Stomach (tissue), 9 donors: ENCODE results near the gene DNAI1. TPM values are rescaled to one million over a fixed set of nuclear protein-coding genes. Genes with fewer than 3 reads are reported as not detected.

Experiments
- DNase-seq, 2 donors: peaks; one replicate each; pipeline versions ENCODE4 v3.0.0 to v3.0.0-alpha.2; 2013 to 2019
- H3K27ac ChIP-seq, 5 donors: fragments of 200-600 bp in 4 of 5; sonication (generic) in 4 of 5; one replicate each; pipeline ENCODE4 v1.5.1; 2013 to 2019; ENCODE audit warnings: mild to moderate bottlenecking in 1 of 5, moderate library complexity in 1 of 5
- H3K27me3 ChIP-seq, 3 donors: fragments of 200-600 bp; sonication (generic); one replicate each; pipeline ENCODE4 v1.5.1; 2017 to 2019; ENCODE audit warnings: mixed run types in 1 of 3
- H3K36me3 ChIP-seq, 4 donors: fragments of 200-600 bp; sonication (generic); 1 replicate in 3 of 4; 2 replicates in 1 of 4; pipeline ENCODE4 v1.5.1; 2016 to 2019
- H3K4me1 ChIP-seq, 4 donors: fragments of 200-600 bp; sonication (generic); one replicate each; pipeline ENCODE4 v1.5.1; 2016 to 2019
- H3K4me3 ChIP-seq, 4 donors: fragments of 200-600 bp; sonication (generic) in 3 of 4; one replicate each; pipeline ENCODE4 v1.5.1; 2016 to 2019; ENCODE audit warnings: mild to moderate bottlenecking in 1 of 4
- H3K9me3 ChIP-seq, 4 donors: fragments of 200-600 bp; sonication (generic); one replicate each; pipeline ENCODE4 v1.5.1; 2016 to 2019
- EP300 ChIP-seq: sonication (generic); formaldehyde crosslinking; IDR thresholded peaks from one replicate; pipeline ENCODE4 v1.6.1; 2017; ENCODE audit warnings: antibody characterized with exemption
- POLR2A ChIP-seq, 4 donors: fragments of 450-650 bp; IDR thresholded peaks; one replicate each; pipeline ENCODE4 v1.6.1; 2016; ENCODE audit warnings: antibody characterized with exemption in 4 of 4, control low read depth in 2 of 4, mild to moderate bottlenecking in 1 of 4, moderate library complexity in 1 of 4
- POLR2AphosphoS5 ChIP-seq, 3 donors: sonication (generic); formaldehyde crosslinking; IDR thresholded peaks; one replicate each; pipeline ENCODE4 v1.6.1; 2016; ENCODE audit warnings: antibody characterized with exemption in 3 of 3
- WGBS, 5 donors: extraction: QIAGEN DNeasy Blood & Tissue Kit in 3 of 5; methylation state at CpG; one replicate each; pipeline versions ENCODE4 v1.1.5 to v1.1.7; 2013 to 2018; 5-methylcytosine and 5-hydroxymethylcytosine counted together
- intact Hi-C: fragments of 100-400 bp; cut with DNase I; formaldehyde crosslinking; loops from one replicate; pipeline ENCODE4 v1.15.1; 2023; ENCODE audit warnings: low total_unique reads
- polyA plus RNA-seq, 3 donors: library from polyadenylated mRNA; stranded (reverse); fragments of 200-250 nt; gene quantifications; one replicate each; pipeline ENCODE4 v1.2.3, GENCODE V29; 2013
- total RNA-seq, 5 donors: library from RNA; depleted of rRNA; stranded (reverse); fragments of >200 nt; gene quantifications; one replicate each; pipeline versions ENCODE4 v1.1.0 to v1.2.3, GENCODE V29; 2014 to 2016
- TF ChIP-seq, protein P1 (sequence below), 7 experiments: fragments of 450-650 bp in 4 of 7; fragments of 200-600 bp in 3 of 7; sonication (generic) in 3 of 7; IDR thresholded peaks; one replicate each; pipeline ENCODE4 v1.5.1; 2016 to 2019; ENCODE audit warnings: antibody characterized with exemption in 7 of 7, control low read depth in 2 of 7, mild to moderate bottlenecking in 1 of 7
- donor health status: healthy with polysubstance abuse.
- donor health status: Bipolar disorder and iron deficiency.
- donor health status: healthy.

The DNAI1 gene
- total and polyA plus RNA-seq, 8 donors = 0.31 to 1.0 TPM; not detected in 6

DNA sequence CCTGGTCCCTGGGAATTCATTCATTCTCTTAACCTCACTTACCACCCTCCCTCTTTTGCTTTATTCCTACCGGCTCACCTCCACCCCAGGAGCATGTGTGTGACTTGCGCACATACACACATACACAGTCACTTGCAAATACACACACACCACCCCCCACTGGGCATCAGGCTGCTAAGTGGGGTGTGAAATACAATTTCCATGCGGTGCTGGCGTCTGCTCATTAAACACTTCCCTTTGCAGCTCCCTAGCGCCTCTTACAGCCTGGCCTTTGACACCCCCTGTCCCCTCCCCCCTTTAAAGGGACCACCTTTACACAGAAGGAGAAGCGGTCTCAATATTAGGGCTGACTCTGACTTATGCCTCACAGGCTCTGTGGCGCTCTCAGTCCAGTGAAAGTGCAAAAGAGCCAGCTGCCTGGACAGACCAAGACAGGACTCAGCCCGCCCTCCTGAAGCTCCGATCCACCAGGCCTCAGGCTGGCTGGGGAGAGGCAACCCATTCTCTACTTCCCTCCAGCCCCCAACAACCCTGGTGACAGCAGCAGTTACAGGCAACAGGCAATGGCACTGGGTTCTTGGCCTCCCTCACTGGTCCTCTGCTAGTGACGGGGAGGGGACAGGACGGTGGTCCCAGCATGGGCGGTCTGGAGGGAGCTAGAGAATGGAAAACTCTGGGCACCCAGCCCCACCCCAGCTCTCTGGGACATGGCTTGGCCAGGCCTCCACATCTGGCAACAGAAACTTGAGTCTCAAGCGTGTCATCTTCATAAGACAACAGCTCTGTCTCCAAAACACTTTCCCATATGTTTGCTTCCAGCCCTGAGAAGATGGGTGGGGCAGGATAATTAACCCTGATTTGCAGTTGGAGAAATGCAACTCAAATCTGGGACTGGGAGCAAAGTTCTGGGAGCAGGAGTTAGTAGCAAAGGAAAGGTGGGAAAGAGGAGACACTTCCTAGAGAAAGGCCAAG, 52.2 kb downstream of the DNAI1 start:
- DNase-seq = no peak
- TF ChIP-seq POLR2A (IDR thresholded peaks at IDR 0.05) = no peak
- TF ChIP-seq, protein P1, sequence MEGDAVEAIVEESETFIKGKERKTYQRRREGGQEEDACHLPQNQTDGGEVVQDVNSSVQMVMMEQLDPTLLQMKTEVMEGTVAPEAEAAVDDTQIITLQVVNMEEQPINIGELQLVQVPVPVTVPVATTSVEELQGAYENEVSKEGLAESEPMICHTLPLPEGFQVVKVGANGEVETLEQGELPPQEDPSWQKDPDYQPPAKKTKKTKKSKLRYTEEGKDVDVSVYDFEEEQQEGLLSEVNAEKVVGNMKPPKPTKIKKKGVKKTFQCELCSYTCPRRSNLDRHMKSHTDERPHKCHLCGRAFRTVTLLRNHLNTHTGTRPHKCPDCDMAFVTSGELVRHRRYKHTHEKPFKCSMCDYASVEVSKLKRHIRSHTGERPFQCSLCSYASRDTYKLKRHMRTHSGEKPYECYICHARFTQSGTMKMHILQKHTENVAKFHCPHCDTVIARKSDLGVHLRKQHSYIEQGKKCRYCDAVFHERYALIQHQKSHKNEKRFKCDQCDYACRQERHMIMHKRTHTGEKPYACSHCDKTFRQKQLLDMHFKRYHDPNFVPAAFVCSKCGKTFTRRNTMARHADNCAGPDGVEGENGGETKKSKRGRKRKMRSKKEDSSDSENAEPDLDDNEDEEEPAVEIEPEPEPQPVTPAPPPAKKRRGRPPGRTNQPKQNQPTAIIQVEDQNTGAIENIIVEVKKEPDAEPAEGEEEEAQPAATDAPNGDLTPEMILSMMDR (IDR thresholded peaks at IDR 0.05) = no peak
- TF ChIP-seq POLR2AphosphoS5 (IDR thresholded peaks at IDR 0.05) = no peak
- TF ChIP-seq EP300 = no peak
- intact Hi-C loops = no loop called here
- Histone ChIP-seq H3K4me3 (no peak overlapping the region), H3K27ac (no peak overlapping the region), H3K36me3 (no peaks in the 10 kb centered on the region), H3K27me3 (no peaks in the 10 kb centered on the region), H3K4me1 (peaks cover 0 to 21% (median 9%) of the 10 kb centered on the region in 4 donors), H3K9me3 (no peaks in the 10 kb centered on the region)
- 68 to 74% (median 72%) methylated on average over 12 to 13 of the region's 13 CpGs for WGBS, 5 donors

DNA sequence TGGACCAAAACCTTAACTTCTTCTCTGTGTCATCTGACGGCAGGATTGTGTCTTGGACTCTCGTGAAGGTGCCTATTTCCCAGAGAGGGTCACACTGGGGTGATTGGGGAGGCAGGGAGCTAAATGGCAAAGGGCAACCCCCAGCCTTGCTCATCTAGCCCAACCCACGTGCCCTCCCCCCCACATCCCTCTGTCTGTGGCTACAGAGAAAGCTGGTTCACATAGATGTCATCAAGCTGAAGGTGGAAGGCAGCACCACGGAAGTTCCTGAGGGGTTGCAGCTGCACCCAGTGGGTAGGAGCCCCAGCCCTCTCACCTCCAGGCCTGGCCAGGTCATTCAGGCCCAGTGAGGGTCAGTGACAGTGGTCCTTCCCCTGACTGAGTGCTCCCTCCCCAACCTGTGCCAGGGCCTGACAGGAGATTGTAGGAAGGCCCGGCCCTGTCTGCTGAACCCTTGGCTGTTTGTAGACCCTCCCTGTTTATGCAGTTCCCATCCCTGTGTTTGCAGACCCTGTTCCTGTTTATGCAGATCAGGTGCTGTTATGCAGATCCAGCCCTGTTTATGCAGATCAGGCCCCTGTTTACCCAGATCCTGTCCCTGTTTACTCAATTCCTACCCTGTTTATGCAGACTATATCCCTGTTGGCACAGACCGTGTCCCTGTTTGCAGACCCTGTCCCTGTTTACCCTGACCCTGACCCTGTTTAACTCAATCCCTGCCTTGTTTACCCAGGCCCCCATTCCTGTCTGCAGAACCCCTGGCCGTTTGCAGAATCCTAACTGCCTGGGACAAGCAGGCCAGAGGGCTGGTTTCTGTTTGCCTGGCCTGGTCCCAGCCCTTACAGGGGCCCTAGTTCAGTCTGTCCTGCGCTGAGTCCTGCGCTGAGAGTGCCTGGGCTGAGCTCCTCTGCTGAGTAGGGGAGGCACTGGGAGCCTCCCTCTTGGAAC, 53.8 kb downstream of the DNAI1 start:
- Histone ChIP-seq H3K4me1 (peaks cover 0 to 21% (median 9%) of the 10 kb centered on the region in 4 donors), H3K9me3 (no peaks in the 10 kb centered on the region), H3K4me3 (no peak overlapping the region), H3K27ac (peak overlapping the region in 1 of 5 donors; percentile 7), H3K36me3 (no peaks in the 10 kb centered on the region), H3K27me3 (no peaks in the 10 kb centered on the region)
- intact Hi-C loops = no loop called here
- WGBS, 5 donors = 47 to 65% (median 54%) methylated on average over 8 to 9 of the region's 9 CpGs
- DNase-seq = peak in 1 of 2 donors; percentile 52
- TF ChIP-seq, protein P1 (IDR thresholded peaks at IDR 0.05) = no peak
- TF ChIP-seq POLR2AphosphoS5 (IDR thresholded peaks at IDR 0.05) (no peak), EP300 (no peak), POLR2A (IDR thresholded peaks at IDR 0.05) (no peak)

DNA sequence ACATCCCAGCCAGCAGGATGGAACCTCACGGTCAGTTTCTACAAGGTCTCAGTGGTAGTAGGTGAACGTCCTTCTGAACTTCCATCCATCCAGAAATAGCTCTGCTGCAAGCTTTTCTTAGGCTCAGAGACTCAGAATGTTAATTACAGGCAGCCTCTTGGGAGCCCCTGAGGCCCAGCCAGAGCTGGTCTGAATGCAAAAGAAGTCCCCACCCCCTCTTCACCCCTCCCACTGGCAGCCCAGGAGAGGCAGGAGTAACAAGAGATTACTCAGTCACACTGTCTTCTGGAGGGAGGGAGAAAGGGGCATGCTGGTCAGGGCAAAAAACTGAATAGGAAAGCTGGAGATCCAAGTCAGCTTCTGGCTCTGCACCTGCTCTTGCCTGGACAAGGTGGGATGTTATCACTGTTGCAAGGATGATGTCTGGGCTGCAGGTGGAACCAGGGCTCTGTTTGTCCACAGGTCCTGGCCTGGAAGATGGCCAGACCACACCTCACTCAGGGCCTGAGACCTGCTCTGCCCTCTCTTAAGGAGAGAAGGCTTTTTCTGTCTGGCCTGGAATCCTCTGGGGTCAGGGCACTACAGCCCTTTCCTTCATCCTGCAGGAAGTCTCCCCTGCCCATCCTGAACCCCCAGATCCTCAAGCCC, 55.1 kb downstream of the DNAI1 start:
- TF ChIP-seq EP300 = no peak
- Histone ChIP-seq H3K4me3 (no peak overlapping the region), H3K27me3 (no peaks in the 10 kb centered on the region), H3K4me1 (peaks cover 0 to 21% (median 9%) of the 10 kb centered on the region in 4 donors), H3K9me3 (no peaks in the 10 kb centered on the region), H3K27ac (no peak overlapping the region), H3K36me3 (no peaks in the 10 kb centered on the region)
- peak in 1 of 2 donors; percentile 38 for DNase-seq
- intact Hi-C loops = no loop called here
- 69 to 80% (median 78%) methylated on average over 2 of the region's 2 CpGs for WGBS, 5 donors

DNA sequence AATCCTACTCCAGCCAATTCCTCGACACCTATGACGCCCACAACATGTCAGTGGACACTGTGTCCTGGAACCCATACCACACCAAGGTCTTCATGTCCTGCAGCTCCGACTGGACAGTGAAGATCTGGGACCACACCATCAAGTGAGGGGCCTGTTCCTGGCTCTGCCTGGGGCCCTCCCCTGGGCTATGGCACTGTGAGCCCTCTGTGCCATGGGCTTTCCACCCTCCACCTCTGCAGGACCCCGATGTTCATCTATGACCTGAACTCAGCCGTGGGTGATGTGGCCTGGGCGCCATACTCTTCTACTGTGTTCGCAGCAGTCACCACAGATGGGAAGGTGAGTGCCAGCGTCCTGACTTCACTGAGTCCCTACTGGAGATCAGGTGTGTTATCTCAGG, 55.8 kb downstream of the DNAI1 start:
- Histone ChIP-seq H3K36me3 (no peaks in the 10 kb centered on the region), H3K4me3 (no peak overlapping the region), H3K9me3 (no peaks in the 10 kb centered on the region), H3K4me1 (peaks cover 0 to 21% (median 9%) of the 10 kb centered on the region in 4 donors), H3K27me3 (no peaks in the 10 kb centered on the region), H3K27ac (no peak overlapping the region)
- intact Hi-C loops = no loop called here
- no peak for DNase-seq
- WGBS, 5 donors = 88 to 93% (median 91%) methylated on average over 8 of the region's 8 CpGs
- TF ChIP-seq, protein P1 (IDR thresholded peaks at IDR 0.05) = no peak
- TF ChIP-seq EP300 (no peak), POLR2AphosphoS5 (IDR thresholded peaks at IDR 0.05) (no peak), POLR2A (IDR thresholded peaks at IDR 0.05) (no peak)
